GM21529 (cell line): ENCODE results near the gene IGSF9B.

Source experiments
- ATAC-seq: cut with Tn5 transposase; IDR thresholded peaks from one replicate; pipeline ENCODE4 v1.9.1; 2021; ENCODE audit not compliant: unreplicated experiment

The IGSF9B gene

DNA sequence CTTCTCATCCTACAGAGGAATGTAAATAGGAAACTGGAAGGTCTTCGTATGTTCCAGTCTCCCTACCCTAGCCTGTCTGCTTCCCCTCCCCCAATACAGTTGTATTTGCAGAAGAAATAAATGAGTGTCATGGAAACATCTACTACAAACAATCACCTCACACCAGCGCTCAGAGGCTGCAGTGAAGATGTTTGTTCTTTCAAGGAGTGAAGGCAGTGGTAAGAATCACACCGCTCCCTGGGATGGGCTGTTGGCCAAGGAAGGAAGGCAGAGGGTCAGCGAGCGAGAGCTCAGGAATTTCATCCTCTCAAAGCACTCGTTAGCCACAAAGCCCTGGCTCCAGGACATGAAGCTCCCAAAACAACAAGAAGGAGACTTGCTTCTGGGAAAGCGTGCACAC lies 1.1 kb upstream of the IGSF9B start:
- ATAC-seq = no peak

GRCh38 chr11:133955945-133956421 lies 785 bp downstream of the IGSF9B start:
- ATAC-seq = no peak

- ATAC-seq = no peak
Observed at GRCh38 chr11:133955081-133955891, 1.5 kb downstream of the IGSF9B start.

- ATAC-seq = no peak
Observed at GRCh38 chr11:133953999-133954398, 2.8 kb downstream of the IGSF9B start.

GRCh38 chr11:133953547-133953946 lies 3.2 kb downstream of the IGSF9B start:
- ATAC-seq = no peak

DNA sequence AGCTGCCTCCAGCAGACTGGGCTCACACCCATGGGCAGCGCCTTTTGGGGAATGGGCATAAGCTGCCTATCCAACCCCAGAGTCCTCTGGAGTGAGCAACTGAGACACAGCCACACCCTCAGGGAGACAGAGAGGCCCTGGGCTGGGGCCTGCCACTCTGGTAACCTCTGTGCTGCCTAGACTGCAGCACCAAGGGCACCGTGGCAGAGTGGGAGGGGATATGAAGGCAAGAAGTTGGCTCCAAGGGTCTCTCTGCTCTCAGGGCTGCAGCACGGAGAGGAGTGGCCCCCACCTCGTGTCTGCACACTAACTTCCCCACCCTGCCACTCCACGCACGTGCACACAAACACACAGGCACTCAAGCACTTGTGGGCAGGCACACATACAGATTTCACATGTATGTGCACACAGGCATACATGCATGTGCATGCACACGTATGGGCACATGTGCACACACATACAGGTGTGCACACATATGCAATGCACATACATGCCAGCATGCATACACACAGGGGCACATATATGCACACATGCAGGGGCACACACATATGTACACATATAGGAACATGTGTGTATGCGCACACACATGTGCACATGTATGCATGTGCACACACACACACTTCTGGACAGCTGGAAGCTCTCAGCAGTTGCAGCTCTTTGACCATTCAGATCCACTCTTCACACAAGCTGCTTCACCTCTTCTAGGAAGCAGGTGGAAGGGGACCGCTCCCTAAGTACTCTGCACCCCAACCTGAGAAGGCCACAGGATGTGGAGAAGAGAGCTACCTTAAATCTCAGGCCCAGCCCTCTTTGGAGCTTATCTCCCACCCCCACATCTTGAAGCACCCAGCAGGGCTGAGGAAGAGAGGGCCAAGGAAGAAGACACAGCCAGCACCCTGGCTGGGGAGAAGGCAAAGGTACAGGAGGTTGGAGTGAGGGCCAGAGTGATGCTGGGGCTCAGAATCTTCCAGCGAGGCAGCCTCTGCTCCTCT lies 4.3 kb downstream of the IGSF9B start:
- ATAC-seq = no peak

GRCh38 chr11:133951327-133952198 lies 5.2 kb downstream of the IGSF9B start:
- ATAC-seq = no peak

DNA sequence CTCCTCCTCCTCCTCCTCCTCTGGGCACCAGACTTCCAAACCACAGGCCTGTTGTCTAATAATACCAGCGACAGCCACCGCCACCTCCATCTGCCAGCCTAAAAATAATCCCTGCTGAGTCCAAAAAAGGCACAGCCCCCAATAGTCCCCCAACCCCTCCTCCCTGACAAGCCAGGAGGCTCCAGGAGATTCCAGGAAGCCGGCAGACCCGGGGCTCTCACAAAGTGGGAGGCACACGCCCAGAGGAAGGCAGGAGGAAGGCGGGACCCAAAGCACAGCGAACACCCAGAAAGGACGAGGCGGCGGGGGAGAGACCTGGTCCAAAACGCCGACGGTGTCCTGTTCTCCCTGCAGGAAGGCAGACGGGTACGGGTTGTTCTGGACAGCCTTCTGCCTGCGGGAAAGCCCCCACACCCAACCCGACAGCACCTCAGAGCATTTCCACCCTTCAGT lies 5.9 kb downstream of the IGSF9B start:
- ATAC-seq = no peak

GRCh38 chr11:133950421-133950820 lies 6.3 kb downstream of the IGSF9B start:
- no peak for ATAC-seq

DNA sequence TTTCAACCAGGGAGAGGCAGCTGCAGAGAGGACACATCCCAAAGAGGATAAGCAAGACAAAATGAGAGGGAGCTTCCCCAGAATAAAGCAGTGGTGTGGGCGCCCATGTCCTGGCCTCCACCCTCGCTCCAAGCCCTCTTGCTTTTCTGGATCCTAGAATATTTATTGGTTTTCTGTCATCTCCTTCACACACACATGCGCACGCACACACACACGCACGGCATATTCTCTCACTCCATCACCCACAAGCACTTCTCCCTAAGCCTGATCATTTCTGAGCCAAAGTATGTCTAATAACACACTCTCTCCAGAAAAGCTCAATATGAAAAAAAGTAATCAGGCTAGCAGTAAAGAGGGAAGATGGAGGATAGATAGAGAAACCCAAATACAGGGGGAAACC lies 7.6 kb downstream of the IGSF9B start:
- no peak for ATAC-seq

GRCh38 chr11:133948711-133949110 lies 8.1 kb downstream of the IGSF9B start:
- ATAC-seq = no peak

DNA sequence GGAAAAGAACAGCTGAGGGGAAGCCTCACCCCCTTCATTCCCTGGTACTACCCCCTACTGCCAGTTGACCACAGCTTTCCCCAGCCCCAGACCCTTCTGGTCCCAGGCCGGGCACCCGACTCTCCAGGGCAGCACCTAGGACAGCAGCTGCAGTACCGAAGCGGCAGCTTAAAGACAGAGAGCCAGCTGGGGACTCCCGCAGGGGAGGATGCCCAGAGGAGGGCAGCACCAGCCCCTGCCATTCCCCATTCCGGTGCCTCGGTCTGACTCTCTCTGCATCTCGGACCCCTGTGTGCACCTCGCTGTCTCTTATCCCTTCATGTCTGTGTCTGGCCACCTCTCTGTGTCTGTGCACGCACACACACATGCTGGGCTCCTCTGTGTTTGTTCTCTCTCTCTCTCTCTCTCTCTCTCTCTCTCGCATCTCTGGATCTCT lies 9.4 kb downstream of the IGSF9B start:
- ATAC-seq = peak; percentile 70

DNA sequence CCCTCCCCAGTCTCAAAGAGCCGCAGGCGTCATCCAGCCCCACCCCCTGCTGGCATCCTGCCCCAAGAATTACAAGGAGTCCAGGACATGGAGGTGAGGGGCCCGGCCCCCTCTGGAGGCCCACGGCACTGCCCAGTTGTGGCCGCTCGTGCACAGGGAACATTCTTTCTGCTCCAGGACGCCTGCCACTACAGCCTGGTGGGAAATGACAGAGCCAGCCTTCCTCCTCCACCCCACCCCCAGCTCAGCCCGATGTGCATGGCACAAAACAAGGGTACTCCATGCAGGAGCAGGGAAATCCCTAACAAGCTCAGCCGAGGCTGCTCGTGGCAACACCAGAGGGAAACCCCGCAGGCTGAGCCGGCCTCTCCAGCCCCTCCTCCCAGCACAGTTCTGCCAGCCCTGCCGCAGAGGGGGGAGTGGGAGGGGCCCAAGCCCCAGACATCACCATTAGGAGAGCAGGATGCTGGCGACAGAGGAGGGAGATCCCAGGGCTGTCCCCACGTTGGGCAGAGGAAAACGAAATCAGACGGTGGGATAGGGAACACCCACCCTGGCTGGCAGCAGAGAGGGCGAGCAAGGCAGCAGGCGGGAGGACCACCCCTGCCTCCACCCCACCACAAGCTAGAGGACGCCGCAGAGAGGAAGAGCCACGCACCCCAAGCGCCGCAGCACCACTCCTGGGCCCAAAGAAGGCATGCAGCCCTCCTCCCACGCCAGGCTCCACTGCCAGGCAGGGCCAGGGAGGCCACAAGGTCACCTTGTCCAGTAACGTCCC lies 10.0 kb downstream of the IGSF9B start:
- peak; percentile 11 for ATAC-seq

GRCh38 chr11:133946051-133946450 lies 10.7 kb downstream of the IGSF9B start:
- ATAC-seq = no peak

GRCh38 chr11:133945087-133945974 lies 11.4 kb downstream of the IGSF9B start:
- ATAC-seq = no peak

GRCh38 chr11:133943950-133944698 lies 12.6 kb downstream of the IGSF9B start:
- ATAC-seq = no peak

DNA sequence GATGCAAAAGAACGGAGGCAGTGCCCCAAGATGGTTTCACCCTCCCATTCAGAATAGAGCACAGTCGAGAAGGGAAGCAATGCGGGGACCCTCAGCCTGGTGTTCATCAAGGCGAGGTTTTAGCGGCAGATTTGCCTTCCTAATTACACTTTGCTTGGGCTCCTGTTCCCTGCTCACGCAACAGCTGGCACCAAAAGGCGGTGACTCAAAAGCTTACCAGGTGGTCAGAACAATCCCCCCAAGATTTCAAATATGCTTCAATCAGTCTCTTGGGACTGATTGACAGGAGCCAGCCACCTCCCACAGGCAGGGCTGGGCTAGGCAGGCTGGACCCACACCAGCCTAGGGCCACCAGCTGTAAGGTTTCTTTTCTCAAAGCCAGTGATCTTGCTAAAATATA lies 14.2 kb downstream of the IGSF9B start:
- no peak for ATAC-seq

GRCh38 chr11:133941546-133941945 lies 15.2 kb downstream of the IGSF9B start:
- ATAC-seq = no peak
